ENCODE data around the gene MFSD11.
A peak's percentile ranks its signal among the peaks of the same experiment; 100 is the strongest.
"Not testable (repeated sequence)": the region's sequence is repeated elsewhere in the genome, so short reads cannot be mapped to it uniquely, and the experiment has no call there.

The MFSD11 gene

GRCh38 chr17:76789235-76789788, 51.4 kb downstream of the MFSD11 start:
- no peak for ATAC-seq
- no peaks in the 10 kb centered on the region for H3K9me3 Mint-ChIP-seq
- no peak for DNase-seq

DNA sequence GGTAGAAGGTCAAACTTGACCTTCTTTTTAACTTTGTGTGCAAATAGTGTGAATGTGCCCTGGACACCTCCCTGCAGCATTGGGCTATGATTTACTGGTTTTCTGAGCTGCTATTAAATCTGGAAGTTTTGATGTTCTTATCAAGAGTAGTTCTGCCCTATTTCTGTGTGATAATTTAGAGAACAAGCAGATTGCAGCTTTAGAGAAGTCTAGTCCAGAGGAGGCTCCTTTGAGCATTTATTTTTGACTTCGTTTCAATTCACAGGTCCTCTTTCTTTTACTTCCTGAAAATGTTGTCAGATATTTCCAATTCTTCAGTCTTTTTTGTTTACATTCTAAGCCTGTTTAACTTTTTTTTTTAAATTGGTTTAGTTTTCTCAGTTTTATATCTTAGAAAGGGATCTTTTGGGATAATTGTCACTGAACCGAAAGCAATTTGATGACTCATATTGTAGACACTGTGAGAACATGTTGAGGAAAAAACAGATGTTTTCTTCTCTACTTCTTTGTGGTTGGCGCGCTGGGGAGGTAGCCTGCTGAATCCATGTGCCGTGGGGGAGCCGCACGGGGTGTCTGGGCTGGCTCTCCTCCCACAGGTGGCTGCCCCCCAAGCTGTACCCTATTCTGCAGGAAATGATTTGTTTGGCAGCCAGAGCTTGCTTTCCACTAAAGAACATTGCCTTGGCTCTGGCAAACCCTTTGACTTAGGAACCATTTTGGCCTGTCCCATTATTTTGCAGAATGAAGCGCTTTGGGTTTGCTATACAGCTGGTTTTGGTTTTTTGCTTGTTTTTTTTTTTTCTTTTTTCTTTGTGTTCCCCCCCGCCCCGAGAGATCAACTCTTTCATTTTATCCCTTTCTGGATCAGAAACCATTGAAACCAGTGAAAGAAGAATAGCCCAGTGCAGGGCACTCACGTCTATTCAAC, 53.4 kb downstream of the MFSD11 start:
- peak; percentile 85 for ATAC-seq
- H3K27ac Mint-ChIP-seq, result peak overlapping the region in 1 of 2 donors; percentile 20
- H3K4me1 Mint-ChIP-seq, result peaks cover 18% of the 10 kb centered on the region
- peak; percentile 12 to 33 for DNase-seq
- no peaks in the 10 kb centered on the region for H3K27me3 Mint-ChIP-seq
- no peaks in the 10 kb centered on the region for H3K9me3 Mint-ChIP-seq
- H3K4me3 Mint-ChIP-seq, result peak overlapping the region; percentile 65 to 74

More at GRCh38 chr17:76789235-76789788, 51.4 kb downstream of the MFSD11 start:
- H3K4me3 Mint-ChIP-seq, result no peak overlapping the region
- peaks cover 18% of the 10 kb centered on the region for H3K4me1 Mint-ChIP-seq
- no peaks in the 10 kb centered on the region for H3K27me3 Mint-ChIP-seq
- H3K27ac Mint-ChIP-seq, result no peak overlapping the region

DNA sequence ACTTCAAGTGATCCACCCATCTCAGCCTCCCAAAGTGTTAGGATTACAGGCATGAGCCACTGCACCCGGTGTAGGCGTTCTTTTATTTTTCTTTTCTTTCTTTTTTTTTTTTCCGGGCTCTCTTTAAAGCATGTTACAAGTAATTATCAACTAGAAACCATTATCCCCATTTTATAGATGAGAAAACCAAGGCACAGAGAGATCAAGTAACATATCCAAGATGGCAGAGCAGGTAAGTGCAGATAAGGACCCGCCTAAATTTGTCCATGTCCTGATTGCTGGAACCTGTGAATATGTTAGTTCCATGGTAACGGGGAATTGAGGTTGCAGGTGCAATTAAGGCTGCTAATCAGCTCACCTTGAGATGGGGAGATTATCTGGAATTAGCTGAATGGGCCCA, 54.4 kb downstream of the MFSD11 start:
- H3K4me3 Mint-ChIP-seq, result peak overlapping the region in 1 of 2 donors; percentile 10
- no peak for DNase-seq
- peaks cover 18% of the 10 kb centered on the region for H3K4me1 Mint-ChIP-seq
- no peak overlapping the region for H3K27ac Mint-ChIP-seq
- H3K27me3 Mint-ChIP-seq, result no peaks in the 10 kb centered on the region
- no peaks in the 10 kb centered on the region for H3K9me3 Mint-ChIP-seq
- ATAC-seq, result no peak

GRCh38 chr17:76793775-76794174, 55.9 kb downstream of the MFSD11 start:
- H3K9me3 Mint-ChIP-seq, result no peaks in the 10 kb centered on the region
- peaks cover 18% of the 10 kb centered on the region for H3K4me1 Mint-ChIP-seq
- H3K27ac Mint-ChIP-seq, result no peak overlapping the region
- no peak overlapping the region for H3K4me3 Mint-ChIP-seq
- peak in 1 of 2 donors; percentile 5 for DNase-seq
- no peak for ATAC-seq
- no peaks in the 10 kb centered on the region for H3K27me3 Mint-ChIP-seq

DNA sequence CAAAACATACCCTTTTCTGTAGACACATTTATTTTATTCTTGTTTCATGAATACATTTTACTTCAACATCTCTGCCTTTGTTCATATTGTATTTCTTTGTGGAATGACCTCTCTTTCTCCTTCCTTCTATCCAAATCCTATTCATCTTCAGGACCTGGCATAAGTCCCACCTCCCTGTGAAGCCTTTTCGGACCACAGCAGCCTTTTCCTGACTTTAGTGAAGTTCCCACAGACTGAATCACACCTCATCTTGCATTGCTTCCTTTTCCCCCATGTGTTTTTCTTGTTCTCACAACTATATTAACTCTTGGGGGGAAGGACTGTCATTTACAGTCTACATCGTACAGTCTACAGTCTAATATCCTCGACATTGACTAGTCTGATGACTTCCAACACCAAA, 58.2 kb downstream of the MFSD11 start:
- Mint-ChIP-seq H3K27ac (no peak overlapping the region), H3K27me3 (no peaks in the 10 kb centered on the region), H3K4me1 (peaks cover 15% of the 10 kb centered on the region), H3K4me3 (no peak overlapping the region), H3K9me3 (no peaks in the 10 kb centered on the region)
- no peak for DNase-seq
- ATAC-seq, result no peak

DNA sequence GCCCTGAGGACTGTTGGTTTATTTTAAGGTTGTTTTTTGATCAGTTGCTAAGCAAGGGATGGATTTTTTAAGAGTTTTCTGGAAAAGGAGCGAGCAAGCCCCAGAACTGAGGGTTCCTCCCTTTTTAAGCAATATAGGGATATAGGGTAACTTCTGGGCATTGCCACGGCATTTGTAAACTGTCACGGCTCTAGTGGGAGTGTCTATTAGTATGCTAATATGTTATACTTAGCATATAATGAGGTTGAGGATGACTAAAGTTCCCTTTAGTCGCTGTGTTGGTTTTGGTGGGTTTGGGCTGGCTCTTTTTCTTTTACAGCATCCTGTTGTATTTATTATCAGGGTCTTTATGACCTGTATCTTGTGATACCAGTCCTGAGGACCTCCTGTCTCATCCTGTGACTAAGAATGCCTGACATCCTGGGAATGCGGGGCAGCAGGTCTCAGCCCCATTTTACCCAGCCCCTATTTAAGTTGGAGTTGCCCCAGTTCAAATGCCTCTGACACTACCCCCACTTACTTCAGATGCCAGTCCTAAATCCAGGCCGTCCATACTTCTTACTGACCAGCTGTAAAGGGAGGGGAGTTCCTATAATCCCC, 59.4 kb downstream of the MFSD11 start:
- Mint-ChIP-seq H3K4me1 (peaks cover 3% of the 10 kb centered on the region), H3K9me3 (no peaks in the 10 kb centered on the region), H3K4me3 (no peak overlapping the region), H3K27me3 (no peaks in the 10 kb centered on the region), H3K27ac (no peak overlapping the region)
- DNase-seq (no peak), ATAC-seq (no peak)

GRCh38 chr17:76801706-76802105, 63.8 kb downstream of the MFSD11 start:
- Mint-ChIP-seq H3K4me3 (no peak overlapping the region), H3K27ac (no peak overlapping the region), H3K9me3 (no peaks in the 10 kb centered on the region), H3K27me3 (no peaks in the 10 kb centered on the region), H3K4me1 (no peaks in the 10 kb centered on the region)
- ATAC-seq, result no peak
- DNase-seq, result no peak

GRCh38 chr17:76805319-76805718, 67.4 kb downstream of the MFSD11 start:
- no peaks in the 10 kb centered on the region for H3K4me1 Mint-ChIP-seq
- no peak overlapping the region for H3K27ac Mint-ChIP-seq
- no peak overlapping the region for H3K4me3 Mint-ChIP-seq
- ATAC-seq, result no peak
- no peaks in the 10 kb centered on the region for H3K27me3 Mint-ChIP-seq
- H3K9me3 Mint-ChIP-seq, result no peaks in the 10 kb centered on the region
- no peak for DNase-seq

GRCh38 chr17:76806151-76806550, 68.2 kb downstream of the MFSD11 start:
- not testable (repeated sequence) for H3K4me3 Mint-ChIP-seq, H3K4me1 Mint-ChIP-seq, H3K9me3 Mint-ChIP-seq, DNase-seq, ATAC-seq, H3K27ac Mint-ChIP-seq, H3K27me3 Mint-ChIP-seq

DNA sequence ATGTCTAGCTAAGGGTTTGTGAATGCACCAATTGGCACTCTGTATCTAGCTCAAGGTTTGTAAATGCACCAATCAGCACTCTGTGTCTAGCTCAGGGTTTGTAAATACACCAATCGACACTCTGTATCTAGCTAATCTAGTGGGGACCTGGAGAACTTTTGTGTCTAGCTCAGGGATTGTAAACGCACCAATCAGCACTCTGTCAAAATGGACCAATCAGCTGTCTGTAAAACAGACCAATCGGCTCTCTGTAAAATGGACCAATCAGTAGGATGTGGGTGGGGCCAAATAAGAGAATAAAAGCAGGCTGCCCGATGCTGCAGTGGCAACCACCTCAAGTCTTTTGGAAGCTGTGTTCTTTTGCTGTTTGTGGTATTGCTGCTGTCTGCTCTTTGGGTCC, 68.8 kb downstream of the MFSD11 start:
- ATAC-seq, result not testable (repeated sequence)

DNA sequence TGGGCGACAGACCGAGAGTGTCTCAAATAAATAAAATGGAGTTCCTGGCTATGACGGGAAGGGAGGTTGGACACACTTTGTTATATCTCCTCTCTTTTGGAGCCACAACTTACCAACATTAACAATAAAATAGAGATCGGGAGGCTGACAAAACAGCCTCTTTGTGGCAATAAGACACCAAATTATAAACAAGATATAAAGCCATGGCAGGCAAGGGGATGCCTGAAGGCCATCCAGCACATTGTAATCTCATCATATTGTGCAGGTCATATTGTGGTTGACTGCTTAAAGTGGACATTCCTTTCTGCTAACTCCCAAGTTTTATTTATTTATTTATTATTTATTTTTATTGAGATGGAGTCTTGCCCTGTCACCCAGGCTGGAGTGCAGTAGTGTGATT, 70.4 kb downstream of the MFSD11 start:
- DNase-seq (no peak), ATAC-seq (no peak)
- no peaks in the 10 kb centered on the region for H3K4me1 Mint-ChIP-seq
- no peaks in the 10 kb centered on the region for H3K9me3 Mint-ChIP-seq
- no peaks in the 10 kb centered on the region for H3K27me3 Mint-ChIP-seq
- H3K27ac Mint-ChIP-seq, result no peak overlapping the region
- no peak overlapping the region for H3K4me3 Mint-ChIP-seq

More for the DNA sequence above, 68.8 kb downstream of the MFSD11 start:
- H3K27me3 Mint-ChIP-seq, H3K4me1 Mint-ChIP-seq, H3K27ac Mint-ChIP-seq, H3K9me3 Mint-ChIP-seq, DNase-seq, H3K4me3 Mint-ChIP-seq: not testable (repeated sequence)

- no peak for ATAC-seq
- Mint-ChIP-seq H3K4me3 (no peak overlapping the region), H3K9me3 (no peaks in the 10 kb centered on the region), H3K4me1 (no peaks in the 10 kb centered on the region), H3K27me3 (no peaks in the 10 kb centered on the region), H3K27ac (no peak overlapping the region)
- DNase-seq, result no peak
These were observed 73.0 kb downstream of the MFSD11 start for GRCh38 chr17:76810956-76811355.

DNA sequence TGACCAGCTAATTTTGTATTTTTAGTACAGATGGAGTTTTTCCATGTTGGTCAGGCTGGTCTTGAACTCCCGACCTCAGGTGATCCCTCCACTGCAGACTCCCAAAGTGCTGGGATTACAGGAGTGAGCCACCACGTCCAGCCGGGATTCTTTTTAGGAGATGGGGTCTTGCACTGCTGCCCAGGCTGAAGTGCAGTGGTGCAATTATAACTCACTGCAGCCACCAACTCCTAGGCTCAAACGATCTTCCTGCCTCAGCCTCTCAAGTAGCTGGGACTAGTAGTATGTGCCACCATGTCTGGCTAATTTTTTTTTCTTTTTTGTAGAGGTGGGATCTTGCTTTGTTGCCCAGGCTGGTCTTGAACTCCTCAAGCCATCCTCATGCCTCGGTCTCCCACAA, 73.9 kb downstream of the MFSD11 start:
- Mint-ChIP-seq H3K27me3 (no peaks in the 10 kb centered on the region), H3K4me3 (no peak overlapping the region), H3K4me1 (peaks cover 7% of the 10 kb centered on the region), H3K9me3 (no peaks in the 10 kb centered on the region), H3K27ac (peak overlapping the region in 1 of 2 donors; percentile 57)
- ATAC-seq, result no peak
- DNase-seq, result no peak

DNA sequence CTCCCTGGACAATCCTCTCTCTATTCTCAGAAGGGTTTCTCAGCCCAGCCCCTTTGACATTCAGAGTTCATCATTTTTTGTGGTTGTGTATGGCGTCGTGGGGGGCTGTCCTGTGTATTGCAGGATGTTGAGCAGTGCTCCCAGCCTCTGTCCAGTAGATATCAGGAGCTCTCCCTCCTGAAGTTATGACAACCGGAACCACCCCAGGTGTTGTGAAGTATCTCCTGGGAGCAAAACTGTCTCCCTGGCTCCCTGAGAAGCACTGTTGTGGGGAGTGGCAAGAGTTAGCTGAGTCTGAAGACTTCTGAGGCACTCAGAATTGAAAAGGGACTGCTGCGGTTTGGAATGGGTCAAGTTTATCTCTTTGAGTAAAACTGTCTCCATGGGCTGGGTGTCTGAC, 74.3 kb downstream of the MFSD11 start:
- H3K4me3 Mint-ChIP-seq, result no peak overlapping the region
- DNase-seq, result no peak

GRCh38 chr17:76812968-76813367, 75.0 kb downstream of the MFSD11 start:
- Mint-ChIP-seq H3K9me3 (no peaks in the 10 kb centered on the region), H3K27ac (no peak overlapping the region), H3K4me3 (no peak overlapping the region), H3K27me3 (no peaks in the 10 kb centered on the region), H3K4me1 (peaks cover 8% of the 10 kb centered on the region)
- no peak for DNase-seq
- no peak for ATAC-seq

More for the DNA sequence above, 74.3 kb downstream of the MFSD11 start:
- no peak for ATAC-seq
- peaks cover 8% of the 10 kb centered on the region for H3K4me1 Mint-ChIP-seq
- no peaks in the 10 kb centered on the region for H3K27me3 Mint-ChIP-seq
- peak overlapping the region in 1 of 2 donors; percentile 57 for H3K27ac Mint-ChIP-seq
- H3K9me3 Mint-ChIP-seq, result no peaks in the 10 kb centered on the region
